Stimulated activated CD8-positive, alpha-beta memory T cell treated with anti-CD3 and anti-CD28 coated beads, Interleukin-15, amount 100 ng/mL, for 4 hours (primary cell): ENCODE data around the gene TRAPPC14.

Source experiments
- DNase-seq, 2 donors: peaks; one replicate each; pipeline ENCODE4 v3.0.0-alpha.2; 2020; ENCODE audit warnings: low read depth in 2 of 2

The TRAPPC14 gene

GRCh38 chr7:100174582-100174981 lies 16.1 kb upstream of the TRAPPC14 start:
- DNase-seq: no peak

- no peak for DNase-seq
Observed at GRCh38 chr7:100173806-100174495, 15.4 kb upstream of the TRAPPC14 start.

DNA sequence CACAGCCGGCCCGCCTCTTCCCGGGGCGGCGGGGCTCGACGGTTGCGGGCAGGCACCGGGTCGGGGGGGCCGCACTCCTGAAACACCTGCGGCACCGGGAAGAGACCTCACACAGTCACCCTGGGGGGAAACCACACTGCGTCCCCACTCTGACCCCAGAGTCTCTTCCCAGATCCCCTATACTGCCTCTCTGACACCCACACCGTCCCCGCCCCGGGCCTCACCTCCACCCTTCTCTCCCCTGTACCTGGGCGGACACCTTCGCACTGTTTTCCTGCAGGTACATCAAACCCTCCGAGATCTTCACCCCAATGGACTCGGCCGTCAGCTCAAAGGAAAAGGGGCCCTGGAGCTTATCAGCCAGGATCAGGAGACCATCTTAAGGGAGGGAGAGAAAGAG lies 13.3 kb upstream of the TRAPPC14 start:
- no peak for DNase-seq

- DNase-seq: no peak
Observed at GRCh38 chr7:100171087-100171681, 12.7 kb upstream of the TRAPPC14 start.

GRCh38 chr7:100170101-100170897 lies 11.8 kb upstream of the TRAPPC14 start:
- DNase-seq: no peak

- DNase-seq: no peak
Observed at GRCh38 chr7:100169147-100169850, 10.8 kb upstream of the TRAPPC14 start.

DNA sequence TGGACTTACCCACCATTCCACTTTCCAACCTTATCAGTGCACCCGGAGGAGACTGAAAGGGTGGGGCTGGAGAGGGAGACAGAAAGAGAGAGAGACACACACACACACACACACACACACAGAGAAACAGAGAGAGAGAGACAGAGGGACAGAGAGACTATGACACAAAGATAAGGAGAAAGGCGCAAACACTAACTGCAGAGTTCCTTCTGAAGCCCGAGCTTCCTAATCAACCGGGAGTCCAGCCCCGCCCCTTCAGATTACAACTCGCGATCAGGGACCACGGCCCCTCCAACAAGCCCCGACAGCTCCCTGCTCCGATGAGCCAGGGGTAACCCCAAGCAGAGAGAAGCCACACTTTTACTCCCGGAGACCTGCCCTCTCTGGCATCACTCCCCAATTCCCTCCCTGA lies 9.4 kb upstream of the TRAPPC14 start:
- DNase-seq: no peak

DNA sequence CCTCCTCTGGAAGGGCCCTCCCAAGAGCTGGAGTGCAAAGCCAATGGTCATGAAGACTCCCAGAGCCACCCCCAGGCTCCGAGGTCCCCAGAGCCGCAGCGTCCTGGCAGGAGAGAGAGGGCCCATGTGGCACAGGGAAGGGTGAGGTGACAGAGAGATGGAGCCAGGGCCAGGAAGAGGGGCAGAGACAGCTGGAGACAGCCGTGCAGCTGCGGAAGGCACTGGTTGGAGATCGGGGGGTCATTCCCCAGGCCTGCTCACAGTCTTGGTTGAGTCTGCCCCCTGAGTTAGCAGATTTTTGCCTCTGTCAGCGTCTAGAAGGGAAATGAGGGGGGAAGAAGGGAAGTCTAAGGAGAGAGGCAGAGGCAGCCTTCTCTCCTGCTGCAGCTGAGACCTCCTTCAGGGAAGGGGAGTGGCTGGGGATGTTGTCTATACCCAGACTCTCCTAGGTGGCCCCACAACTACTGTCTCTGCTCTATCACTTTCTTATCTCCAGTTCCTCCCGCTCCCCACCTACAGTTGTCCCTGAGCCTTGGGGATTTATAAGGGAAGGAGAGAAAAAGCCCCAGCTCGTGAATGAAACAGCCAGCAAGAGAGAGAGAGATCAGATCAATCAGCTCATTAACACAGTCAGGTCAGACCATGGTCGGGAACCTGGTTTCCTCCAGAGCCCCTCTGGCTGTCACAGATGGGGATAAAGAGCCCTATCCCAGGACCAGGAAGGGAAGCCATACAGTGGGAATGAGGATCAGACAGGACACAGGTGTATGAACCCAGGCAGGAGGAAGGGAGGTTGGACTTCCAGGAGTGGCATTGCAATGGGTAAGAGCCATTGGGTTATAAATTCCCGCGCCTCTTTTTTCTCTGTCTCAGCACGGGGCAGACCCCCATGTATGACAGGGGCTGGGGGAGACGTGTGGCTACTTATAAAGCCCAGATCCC lies 8.7 kb upstream of the TRAPPC14 start:
- no peak for DNase-seq

DNA sequence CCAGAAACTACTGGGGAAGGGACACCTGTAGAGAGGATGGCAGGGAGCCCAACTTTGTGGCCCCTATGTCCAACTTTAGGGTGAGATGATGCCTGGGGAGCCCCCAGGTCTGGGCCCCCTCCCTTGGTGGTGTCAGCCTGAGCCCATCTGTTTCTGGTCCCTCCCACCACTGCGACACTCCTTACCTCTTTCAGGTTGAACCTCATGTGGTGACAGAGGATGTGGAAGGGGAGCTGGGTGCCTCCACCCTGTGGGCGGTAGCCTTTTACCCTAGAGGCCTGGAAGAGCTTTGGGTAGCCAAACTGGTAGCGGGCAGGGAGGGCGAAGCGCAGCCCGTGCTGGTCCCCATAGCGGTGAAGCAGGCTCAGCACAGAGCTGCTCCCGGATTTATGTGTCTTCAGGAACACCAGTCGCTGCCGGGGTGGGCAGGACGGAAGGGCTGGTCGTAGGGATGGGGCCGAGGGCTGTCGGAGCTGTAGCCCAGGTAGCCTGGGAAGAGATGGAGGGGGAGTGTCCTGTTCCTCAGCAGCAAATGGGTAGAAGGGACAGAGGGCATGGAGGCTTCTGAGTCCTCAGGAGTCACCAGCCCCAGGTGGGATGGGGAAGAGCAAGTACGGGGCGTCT lies 7.9 kb upstream of the TRAPPC14 start:
- no peak for DNase-seq

GRCh38 chr7:100163871-100164270 lies 5.3 kb upstream of the TRAPPC14 start:
- no peak for DNase-seq

DNA sequence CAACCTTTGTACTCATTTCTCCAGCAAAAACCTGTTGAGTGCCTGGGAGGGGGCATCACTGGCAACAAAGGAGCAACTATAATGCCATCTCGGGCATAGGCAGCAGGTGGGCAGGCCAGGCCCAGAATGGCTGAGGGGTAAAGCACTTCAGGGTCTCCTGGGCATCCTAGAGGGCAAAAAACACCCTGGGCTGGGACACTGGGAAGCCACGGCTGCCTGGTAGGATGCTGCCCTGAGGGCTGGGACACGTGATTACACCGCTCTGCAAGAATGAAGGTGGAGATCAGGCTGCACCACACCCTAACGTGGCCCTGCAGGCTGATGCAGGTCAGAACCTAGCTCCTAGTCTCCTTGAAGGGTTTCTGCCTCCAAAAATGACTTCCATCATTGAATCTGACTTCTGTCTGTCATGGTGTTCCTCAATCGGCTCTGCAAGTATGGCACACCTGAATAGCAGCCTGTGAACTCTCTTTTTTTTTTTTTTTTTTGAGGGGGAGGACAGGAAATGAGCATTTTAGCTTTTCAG lies 4.5 kb upstream of the TRAPPC14 start:
- DNase-seq: no peak

DNA sequence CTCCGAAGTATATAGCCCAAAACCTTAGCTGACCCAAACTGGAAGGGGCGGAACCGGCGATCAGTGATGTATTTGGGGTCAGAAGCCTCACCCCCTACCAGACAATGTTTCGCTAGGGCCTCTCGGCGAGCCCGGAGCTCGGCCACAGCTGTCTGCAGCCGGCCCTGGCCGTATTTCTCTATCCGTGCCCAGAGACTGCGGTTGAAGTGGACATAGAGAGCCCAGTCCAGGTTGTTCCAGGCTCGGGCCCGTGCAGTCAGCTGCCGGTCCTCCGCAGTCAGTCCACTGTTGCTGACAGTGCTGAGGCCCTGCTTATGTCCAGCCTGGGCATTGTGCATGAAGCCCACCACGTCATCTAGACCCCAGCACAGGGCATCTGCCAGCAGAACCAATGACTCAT lies 1.5 kb upstream of the TRAPPC14 start:
- DNase-seq: no peak

GRCh38 chr7:100159099-100159623 lies 638 bp upstream of the TRAPPC14 start:
- DNase-seq: no peak

- no peak for DNase-seq
Observed at GRCh38 chr7:100157334-100158228, 942 bp downstream of the TRAPPC14 start.

DNA sequence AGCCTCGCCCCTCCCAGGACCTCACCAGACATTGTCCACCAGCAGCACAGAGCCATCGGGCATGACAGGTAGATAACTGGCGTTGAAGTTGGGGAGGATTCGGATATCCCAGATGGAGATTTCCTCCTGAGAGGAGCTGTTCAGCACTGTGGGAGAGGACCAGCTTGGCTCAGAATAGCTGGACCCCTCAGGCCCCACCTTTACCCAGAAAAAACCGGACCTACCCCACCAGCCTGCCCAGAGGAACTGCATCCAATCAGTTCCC lies 1.5 kb downstream of the TRAPPC14 start:
- no peak for DNase-seq

DNA sequence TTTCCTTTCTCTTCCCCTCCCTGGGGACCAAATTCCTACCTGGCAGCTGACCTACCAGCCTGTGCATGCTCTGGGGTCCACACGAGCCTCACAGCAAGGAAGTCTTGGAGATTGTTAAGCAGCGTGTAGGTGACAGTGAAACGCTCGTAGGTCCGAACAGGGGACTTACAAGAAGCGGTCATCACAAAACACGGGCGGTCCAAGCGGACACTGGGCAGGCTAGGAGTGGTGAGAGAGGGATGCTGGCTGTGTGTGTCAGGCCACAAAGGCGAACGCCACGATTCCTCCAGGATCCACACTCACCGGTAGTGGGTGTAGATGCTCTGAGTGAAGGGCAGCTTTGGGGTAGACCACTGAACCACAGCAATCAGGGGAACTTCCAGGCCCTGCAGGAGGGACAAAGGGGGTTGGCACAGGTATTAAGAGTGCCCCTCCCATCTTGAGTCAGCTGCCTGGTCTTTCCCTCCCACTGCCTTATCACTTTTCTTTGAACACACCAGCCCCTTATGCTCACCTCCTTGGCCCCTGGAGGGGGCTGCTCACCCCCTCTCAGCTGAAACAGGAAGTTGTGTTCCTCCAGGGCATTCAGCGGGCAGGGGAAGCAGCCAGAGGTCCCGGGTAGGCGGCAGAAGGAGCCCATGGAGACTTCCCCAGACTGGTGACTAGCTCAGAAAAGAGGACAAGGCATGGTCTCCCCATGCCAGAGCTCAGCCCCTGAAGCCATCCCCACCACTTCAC lies 2.0 kb downstream of the TRAPPC14 start:
- no peak for DNase-seq

DNA sequence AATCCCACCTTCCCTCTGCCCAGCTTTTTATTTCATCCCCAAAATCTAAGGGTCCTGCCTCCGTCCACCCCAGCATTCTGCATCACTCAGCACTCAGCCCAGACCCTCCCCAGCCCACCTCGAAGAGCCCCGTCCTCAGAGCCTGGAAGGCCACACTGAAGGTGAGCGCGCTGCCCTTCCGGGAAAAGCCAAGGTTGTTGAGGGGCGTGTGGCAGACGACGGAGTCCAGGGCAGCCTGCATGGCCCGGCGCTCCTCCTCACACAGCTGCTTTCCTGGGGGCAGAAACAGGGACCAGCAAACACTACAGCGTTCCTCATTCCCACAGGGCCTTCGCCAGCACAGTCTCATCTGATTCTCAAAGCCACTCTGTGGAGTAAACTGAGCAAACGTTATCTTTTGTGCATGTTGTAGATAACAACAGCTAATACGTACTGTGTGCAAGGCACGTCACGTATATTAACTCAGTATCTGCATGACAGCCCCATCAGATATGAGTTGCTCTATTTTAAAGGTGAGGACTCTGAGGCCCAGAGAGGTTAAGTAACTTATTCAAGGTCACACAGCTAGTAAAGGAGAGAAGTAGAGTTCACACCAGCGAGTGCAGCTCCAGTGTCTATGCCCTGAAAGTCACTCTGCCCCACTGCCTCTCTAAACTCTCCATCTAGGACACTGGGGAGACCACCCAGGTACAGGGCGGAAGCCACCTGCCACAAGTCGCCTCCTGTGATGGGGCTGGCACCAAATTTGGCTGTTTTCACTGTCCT lies 2.8 kb downstream of the TRAPPC14 start:
- DNase-seq: no peak
